Limb (tissue), 2 donors: ENCODE results near the gene DAP3.
A peak's percentile ranks its signal among the peaks of the same experiment; 100 is the strongest.
"Not testable (repeated sequence)": the region's sequence is repeated elsewhere in the genome, so short reads cannot be mapped to it uniquely, and the experiment has no call there.

ENCODE experiments used
- DNase-seq, 2 donors: peaks; one replicate each; pipeline ENCODE4 v3.0.0-alpha.2; 2016; ENCODE audit errors: extremely low spot score in 2 of 2

DAP3 gene

DNA sequence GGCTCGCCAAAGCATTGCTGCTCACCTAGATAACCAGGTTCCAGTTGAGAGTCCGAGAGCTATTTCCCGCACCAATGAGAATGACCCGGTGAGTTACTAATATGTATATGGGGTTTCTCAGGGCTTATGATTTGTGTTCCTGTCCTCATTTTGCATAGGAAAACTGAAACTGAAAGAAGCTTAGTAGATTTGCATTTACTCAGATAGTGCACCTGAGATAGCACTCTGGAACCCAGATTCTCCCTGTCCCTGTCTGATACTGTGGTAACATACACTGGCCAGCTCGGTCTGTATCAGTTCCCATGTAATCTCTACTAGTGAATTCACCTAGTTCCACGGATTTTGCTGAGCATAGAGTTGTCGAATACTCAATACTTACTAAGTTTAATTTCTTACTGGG, 28.1 kb downstream of the DAP3 start:
- no peak for DNase-seq

DNA sequence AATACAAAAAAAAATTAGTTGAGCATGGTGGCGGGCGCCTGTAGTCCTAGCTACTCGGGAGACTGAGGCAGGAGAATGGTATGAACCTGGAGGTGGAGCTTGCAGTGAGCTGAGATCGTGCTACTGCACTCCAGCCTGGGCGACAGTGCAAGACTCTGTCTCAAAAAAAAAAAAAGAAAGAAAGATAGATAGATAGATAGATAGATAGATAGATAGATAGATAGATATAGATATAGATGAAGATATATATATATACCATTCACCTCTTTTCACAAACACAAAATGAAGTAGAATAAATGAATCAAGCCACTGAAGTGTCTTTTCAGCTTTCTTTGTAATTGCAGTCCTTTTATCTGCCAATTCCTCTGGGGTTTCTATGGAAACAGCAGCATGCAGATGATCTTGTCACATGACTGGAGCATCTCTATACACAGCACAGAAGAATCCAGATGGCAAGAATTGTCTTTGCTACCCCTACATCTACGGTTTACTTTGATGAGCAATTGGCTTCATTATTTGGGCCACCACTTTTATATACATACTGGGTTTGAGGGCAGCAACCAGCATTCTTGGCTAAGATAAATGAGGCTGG, 29.7 kb downstream of the DAP3 start:
- DNase-seq = not testable (repeated sequence)

DNA sequence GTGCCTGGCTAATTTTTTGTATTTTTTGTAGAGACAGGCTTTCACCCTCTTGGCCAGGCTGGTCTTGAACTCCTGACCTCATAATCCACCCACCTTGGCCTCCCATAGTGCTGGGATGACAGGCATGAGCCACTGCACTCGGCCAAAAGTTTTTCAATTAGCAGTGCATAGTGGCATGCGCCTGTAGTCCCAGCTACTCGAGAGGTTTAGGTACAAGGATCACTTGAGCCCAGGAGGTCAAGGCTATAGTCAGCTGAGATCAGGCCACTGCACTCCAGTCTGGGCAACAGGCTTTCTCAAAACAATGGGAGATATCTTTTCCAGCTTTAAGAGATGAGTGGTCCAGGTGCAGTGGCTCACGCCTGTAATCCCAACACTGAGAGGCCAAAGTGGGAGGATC, 30.8 kb downstream of the DAP3 start:
- no peak for DNase-seq

DNA sequence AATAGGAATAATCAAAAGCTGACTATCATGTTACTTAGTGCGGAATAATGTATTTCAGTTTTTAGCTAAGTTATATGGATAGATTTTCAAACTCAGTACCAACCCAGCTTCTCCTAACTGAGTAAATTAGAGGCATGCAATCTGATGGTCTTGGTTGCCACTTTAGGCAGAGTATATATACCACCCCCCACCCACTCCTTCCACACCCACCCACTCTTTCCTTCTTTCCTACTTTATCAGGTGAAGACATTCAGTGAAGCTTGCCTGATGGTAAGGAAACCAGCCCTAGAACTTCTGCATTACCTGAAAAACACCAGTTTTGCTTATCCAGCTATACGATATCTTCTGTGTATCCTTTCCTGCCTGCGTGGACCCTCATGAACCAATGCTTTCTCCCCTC, 36.3 kb downstream of the DAP3 start:
- DNase-seq = no peak

DNA sequence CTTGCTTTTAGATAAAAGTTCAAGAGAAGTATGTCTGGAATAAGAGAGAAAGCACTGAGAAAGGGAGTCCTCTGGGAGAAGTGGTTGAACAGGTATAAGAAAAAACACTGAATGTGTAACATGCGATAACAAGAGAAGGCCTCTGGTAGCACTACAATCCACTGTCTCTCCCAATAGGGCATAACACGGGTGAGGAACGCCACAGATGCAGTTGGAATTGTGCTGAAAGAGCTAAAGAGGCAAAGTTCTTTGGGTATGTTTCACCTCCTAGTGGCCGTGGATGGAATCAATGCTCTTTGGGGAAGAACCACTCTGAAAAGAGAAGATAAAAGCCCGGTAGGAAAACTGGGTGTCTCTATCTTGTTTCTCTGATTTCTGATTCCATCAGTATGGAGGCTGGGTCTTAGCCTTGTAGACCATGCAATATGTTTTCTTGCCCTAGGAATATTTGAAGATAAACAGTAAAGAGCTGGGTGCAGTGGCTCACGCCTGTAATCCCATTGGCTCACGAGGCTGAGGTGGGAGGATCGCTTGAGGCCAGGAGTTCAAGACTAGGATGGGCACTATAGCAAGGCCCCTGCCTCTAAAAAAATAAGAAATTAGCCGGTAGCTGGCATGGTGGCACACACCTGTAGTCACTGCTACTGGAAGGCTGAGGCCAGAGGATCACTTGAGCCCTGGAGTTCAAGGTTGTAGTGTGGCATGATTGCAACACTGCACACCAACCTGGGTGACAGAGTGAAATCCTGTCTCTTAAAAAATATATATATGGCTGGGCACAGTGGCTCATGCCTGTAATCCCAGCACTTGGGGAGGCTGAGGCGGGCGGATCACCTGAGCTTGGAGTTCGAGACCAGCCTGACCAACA, 40.4 kb downstream of the DAP3 start:
- peak; percentile 18 to 53 for DNase-seq

DNA sequence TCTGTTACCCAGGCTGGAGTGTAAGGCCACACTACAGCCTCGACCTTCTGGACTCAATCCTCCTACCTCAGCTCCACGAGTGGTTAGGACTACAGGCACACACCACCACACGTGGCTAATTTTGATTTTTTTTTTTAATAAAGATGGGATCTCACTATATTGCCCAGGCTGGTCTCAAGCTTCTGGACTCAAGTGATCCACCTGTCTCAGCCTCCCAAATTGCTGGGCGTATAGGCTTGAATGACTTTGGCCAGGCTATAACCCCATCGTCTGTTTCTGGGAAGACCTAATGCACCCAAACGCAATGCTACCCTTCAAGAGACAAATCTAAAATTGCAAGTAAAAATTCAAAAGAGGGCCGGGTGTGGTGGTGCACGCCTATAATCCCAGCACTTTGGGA, 52.1 kb downstream of the DAP3 start:
- no peak for DNase-seq

DNA sequence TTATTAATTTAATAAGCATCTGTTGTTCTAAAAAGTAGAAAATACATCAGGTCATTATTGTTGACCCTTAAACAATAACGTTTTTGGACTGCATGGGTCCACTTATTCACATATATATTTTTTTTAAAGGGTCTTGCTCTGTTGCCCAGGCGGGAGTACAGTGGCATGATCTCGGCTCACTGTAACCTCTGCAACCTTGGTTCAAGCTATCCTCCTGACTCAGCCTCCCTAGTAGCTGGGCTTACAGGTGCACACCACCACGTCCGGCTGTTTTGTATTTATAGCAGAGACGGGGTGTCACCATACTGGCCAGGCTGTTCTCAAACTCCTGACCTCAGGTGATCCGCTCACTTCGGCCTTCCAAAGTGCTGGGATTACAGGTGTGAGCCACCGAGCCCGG, 53.0 kb downstream of the DAP3 start:
- no peak for DNase-seq

DNA sequence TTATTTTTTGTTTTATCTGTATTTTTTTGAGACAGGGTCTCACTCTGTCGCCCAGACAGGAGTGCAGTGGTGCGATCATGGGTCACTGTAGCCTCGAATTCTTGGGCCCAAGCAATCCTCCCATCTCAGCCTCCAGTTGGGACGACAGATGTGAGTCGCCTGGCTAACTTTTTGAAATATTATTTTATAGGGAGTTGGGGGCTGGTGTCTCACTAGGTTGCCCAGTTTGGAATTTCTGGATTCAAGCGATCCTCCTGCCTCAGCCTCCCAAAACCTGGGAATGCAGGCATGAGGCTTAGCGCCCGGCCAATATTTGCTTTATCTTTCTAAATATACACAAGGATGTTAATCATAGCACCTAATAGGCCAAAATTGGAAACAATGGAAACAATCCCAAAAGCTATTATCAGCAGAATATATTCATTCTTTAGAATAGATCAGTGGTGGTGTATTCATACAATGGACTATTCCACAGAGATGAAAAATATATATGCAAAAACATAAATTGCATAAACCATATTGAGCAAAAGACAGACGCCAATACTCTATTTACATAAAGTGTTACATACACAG, 55.9 kb downstream of the DAP3 start:
- DNase-seq = no peak

DNA sequence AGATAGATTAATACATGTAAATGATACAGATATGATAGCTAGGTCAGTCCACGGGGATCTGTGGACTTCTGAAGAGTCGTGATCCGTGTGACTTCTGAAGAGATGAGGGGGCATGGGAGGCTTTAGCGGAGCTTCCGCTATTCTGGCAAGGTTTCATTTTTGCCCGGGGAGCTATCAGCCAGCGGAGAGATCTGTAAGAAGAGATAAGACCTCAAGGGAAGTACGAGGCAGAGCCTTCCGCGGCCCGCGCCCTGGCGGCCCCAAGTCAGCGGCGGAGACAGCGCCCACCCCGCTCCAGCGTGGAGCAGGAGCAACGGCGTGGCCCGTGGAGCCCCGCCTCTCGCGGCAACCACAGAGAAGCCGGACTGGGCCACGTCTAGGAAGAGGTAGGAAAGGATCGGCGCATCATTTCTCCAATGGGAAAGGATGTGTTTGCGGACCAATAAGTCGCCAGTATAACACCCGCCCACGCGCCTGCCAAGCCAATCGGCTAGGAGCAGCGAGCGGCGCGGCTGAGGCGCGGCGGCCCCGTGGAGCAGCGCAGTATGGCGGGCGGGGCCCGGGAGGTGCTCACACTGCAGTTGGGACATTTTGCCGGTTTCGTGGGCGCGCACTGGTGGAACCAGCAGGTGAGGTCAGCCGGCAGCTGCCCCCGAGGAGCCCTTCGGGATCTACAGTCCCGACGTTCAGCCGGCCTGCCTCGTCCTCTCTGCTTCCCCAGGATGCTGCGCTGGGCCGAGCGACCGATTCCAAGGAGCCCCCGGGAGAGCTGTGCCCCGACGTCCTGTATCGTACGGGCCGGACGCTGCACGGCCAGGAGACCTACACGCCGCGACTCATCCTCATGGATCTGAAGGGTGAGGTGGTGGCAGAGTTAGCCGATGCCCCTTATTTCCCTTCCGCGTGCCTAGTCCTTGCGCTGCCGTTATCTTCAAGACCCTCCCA, 56.7 kb downstream of the DAP3 start:
- peak; percentile 93 to 95 for DNase-seq

DNA sequence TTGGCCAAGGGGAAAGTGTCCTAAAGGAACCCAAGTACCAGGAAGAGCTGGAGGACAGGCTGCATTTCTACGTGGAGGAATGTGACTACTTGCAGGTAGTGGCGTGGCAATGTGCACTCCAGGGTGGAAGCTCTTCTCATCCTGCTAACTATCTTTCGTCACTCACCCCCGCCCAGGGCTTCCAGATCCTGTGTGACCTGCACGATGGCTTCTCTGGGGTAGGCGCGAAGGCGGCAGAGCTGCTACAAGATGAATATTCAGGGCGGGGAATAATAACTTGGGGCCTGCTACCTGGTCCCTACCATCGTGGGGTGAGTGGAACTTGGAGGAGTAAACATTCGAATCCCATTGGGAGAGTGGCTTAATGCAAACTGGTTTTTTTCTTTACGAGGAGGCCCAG, 58.7 kb downstream of the DAP3 start:
- not testable (repeated sequence) for DNase-seq

DNA sequence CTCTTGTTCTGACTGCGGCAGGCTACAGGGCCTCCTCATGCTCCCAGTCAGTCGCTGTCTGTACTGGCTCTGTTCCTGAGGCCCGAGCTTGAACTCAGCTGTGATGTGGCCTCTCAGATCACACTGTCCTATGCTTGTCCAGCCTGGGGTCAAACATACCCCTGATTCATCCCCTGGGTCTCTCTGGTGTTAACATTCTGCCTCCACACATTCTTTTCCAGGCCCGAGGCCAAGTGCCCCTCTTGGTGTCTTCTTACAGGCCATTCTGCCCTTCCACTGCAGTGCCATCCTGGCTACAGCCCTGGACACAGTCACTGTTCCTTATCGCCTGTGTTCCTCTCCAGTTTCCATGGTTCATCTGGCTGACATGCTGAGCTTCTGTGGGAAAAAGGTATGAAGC, 59.2 kb downstream of the DAP3 start:
- not testable (repeated sequence) for DNase-seq

DNA sequence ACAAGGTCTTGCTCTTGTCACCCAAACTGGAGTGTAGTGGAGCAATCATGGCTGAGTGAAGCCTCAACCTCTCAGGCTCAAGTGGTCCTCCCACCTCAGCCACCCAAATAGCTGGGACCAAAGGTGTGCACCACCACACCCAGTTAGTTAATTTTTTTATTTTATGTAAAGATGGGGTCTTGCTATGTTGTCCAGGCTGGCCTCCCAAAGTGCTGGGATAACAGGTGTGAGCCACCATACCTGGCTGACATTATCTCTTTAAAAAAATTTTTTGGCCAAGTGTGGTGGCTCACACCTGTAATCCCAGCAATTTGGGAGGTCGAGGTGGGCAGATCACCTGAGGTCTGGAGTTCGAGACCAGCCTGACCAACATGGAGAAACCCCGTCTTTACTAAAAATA, 70.1 kb downstream of the DAP3 start:
- not testable (repeated sequence) for DNase-seq

DNA sequence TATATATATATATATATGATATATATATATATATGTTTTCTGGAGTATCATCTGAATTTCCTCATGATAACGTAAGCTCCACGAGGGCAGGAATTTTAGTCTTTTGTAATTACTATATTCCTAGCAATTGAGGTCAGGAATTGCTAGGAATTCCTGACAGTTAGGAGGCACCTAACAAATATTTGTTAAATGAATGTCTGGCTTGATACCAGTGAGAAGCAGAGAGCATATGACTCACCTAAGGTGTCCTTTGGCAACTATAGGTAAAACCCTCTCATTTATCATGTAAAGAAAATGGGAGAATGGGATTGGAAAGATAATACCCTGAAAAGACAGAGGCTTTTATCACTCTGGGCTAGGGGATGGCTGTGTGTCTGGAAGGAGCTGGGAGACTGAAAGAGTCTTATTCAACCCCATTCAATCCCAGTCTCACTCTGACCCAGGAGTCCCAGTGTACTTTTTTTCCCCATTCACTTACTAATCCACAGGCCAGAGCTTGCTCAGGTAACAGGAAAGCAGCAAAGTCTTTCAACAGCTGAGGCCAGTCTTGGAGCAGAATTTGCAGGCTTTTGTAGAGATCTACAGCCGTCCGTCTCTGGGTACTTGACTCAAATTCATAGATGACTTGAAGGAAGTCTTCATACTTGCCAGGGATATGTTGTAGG, 71.2 kb downstream of the DAP3 start:
- no peak for DNase-seq

DNA sequence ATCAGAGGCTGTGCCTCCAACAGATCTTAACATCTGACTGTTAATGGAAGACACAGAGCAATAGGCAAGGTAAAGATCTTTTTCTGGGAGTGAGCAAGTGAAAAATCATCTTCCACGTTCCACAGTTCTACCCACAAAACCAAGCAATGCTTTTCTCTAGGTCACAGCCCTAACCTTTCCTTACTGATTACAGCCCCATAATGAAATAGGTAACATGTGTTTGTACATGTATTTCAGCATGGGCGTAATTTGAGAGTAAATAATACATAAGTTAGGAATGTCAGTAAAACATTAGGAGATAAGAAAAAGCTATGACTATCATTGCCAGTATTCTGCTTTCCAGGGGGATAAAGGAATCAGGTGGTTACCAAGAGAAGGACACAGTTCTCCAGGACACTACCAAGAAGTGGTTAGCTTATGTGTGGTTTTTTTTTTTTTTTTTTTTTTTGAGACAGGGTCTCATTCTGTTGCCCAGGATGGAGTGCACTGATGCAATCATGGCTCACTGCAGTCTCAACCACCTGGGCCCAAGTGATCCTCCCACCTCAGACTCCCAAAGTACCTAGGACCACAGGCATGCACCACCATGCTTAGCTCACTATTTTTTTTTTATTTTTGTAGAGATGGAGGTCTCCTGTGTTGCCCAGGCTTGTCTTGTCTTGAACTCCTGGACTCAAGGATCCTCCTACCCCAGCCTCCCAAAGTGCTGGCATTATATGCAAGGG, 72.0 kb downstream of the DAP3 start:
- no peak for DNase-seq

DNA sequence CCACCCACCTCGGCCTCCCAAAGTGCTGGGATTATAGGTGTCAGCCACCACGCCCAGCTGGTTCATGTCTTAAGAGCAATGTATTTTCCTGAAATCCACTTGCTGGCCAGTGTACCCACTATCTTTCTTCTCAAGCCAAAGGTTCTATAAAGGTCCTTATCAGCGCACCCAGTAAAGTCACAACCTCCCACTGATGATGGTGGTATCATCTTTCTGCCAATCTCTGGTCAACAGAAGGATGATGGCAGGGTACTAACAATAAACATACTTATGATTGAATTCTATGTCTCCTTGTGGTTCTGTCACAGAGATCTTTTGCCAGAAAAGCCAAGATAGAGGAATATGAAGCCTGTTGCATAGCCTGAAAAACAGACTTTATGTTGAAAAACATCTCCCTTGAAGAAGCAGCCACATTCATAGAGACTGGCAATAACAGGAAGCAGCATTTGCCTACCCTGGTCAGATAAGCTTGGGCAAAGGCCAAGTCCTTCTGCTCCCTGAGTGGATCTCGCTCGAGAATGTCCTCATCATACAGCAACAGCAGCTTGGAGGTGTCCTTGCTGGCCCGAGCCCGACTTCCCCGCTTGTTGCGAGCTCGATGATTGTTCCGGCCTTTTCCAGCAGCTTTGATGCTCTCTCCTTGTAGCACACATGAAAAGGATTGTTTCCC, 73.0 kb downstream of the DAP3 start:
- no peak for DNase-seq

DNA sequence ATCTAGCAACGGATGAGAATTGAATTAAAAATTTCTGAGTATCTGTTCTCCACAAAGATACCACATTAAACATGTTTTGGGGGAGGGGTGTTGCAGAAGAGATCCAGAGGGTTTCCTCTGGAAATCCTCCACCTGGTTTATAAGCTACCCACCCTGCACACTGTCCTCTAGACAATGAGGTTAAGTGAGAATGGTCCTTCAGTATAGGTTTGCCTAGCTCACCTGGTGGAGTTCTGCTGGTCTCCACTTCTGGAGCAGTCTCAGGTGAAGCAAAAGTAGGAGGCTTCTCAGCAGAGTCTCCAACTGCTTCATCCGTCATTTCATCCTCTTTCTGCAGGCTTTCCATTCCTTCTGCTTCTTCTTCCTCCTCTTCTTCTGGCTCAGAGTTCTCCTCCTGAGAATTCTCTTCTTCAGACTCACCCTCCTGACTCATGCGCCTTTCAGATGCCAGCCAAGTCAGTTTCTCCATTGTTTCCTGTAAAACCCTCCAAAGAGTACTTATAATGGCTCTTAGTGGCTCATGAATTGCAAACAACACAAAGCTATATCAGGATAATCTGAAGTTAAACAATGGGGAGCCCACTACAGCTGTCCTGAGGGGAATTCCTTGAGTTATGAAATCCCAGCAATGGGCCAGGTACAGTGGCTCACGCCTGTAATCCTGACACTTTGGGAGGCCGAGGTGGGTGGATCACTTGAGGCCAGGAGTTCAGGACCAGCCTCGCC, 74.4 kb downstream of the DAP3 start:
- not testable (repeated sequence) for DNase-seq

DNA sequence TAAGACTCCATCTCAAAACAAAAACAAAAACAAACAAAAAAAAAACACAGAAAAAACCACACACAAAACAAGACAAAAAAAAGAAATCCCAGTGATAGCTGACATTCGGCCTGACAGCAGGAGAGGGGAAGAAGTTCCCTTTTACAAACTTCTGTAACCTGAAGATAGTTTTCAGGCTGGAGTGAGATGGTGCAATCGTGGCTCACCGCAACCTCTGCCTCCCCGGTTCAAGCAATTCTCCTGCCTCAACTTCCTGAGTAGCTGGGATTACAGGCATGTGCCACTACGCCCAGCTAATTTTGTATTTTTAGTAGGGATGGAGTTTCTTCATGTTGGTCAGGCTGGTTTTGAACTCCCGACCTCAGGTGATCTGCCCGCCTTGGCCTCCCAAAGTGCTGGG, 75.1 kb downstream of the DAP3 start:
- not testable (repeated sequence) for DNase-seq

DNA sequence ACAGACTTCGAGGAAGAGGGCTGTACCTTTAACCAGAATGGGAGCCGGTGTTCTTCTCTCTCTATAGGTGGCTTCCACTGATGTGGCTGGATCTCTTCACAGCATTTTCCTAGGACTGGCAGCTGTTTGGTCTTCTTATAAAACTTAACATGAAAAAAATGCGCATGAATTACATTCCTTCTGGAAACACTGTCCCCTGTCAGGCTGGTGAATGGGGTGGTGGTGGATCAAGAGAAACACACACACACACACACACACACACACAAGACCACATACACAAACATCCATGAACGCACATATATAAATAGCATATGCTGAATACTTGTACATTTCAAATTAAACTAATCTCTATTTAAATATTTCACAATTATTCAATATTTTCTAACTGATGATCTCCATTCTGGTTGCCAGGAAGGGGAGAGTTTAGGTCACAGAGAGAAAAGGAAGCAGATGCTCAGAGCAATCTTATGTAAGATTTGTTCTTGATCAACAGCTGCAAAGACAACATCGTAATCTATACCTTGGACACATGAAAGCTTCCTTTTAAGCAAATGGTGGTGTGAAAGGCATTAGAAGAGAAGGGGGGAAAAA, 78.6 kb downstream of the DAP3 start:
- DNase-seq = not testable (repeated sequence)

DNA sequence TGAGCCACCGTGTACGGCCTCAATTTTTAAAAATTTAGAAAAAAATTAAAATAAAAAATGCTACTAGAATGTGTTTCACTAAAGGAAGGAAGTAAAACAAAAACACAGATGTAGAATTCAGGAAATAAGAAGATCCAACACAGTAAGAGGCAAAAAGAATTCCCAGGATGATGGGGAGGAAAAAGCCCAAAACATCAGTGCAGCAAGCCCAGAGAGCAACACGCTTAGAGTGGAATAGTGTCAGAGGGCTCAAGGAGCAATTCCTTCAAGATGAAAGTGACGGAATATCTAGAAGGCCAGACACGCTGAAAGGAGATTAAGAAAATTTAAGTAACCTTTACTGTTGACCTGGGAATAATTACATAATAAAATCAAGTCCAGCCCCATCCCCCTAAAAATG, 80.4 kb downstream of the DAP3 start:
- DNase-seq = no peak
